ENCODE data around the gene SIGLEC12. TPM values are rescaled to one million over a fixed set of nuclear protein-coding genes. Genes with fewer than 3 reads are reported as not detected.

Gene SIGLEC12
- total and polyA plus RNA-seq, 9 donors, result 0.23 to 0.73 (median 0.25) TPM; not detected in 6

DNA sequence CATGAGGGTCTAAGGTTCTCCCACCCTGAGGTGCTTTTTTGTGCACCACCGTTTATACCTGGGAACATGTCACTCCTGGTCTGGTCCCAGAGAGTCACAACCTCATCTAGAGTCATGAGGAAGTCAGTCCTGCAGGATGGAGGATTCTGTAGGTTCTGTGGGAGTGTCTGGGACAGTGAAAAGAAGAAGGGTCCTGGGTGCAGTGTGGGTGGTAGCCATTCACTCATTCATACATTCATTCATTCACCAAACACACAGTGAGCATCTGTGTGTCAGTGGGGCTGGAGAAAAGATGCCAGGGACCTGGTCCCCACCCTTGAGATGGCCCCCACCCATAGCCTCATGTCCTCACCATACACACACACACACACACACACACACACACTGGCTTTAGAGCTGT lies 32.0 kb downstream of the SIGLEC12 start:
- Histone ChIP-seq H3K9me3 (no peaks in the 10 kb centered on the region), H3K36me3 (no peaks in the 10 kb centered on the region), H3K27ac (no peak overlapping the region), H3K27me3 (no peaks in the 10 kb centered on the region), H3K4me1 (ENCODE audit: insufficient read depth) (no peaks in the 10 kb centered on the region), H3K4me3 (no peak overlapping the region)
- intact Hi-C loops (cut with DNase I), result loop anchor here (5.0 to 10.0 kb wide), 3 partner anchors 185 to 315 kb away; no protein-coding TSS in a partner anchor
- 46 to 58% (median 53%) methylated on average over 1 of the region's 1 CpG for WGBS, 3 donors
- TF ChIP-seq, protein P1, sequence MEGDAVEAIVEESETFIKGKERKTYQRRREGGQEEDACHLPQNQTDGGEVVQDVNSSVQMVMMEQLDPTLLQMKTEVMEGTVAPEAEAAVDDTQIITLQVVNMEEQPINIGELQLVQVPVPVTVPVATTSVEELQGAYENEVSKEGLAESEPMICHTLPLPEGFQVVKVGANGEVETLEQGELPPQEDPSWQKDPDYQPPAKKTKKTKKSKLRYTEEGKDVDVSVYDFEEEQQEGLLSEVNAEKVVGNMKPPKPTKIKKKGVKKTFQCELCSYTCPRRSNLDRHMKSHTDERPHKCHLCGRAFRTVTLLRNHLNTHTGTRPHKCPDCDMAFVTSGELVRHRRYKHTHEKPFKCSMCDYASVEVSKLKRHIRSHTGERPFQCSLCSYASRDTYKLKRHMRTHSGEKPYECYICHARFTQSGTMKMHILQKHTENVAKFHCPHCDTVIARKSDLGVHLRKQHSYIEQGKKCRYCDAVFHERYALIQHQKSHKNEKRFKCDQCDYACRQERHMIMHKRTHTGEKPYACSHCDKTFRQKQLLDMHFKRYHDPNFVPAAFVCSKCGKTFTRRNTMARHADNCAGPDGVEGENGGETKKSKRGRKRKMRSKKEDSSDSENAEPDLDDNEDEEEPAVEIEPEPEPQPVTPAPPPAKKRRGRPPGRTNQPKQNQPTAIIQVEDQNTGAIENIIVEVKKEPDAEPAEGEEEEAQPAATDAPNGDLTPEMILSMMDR (IDR thresholded peaks at IDR 0.05), result no peak
- TF ChIP-seq EP300 (IDR thresholded peaks at IDR 0.05), result no peak
- TF ChIP-seq POLR2A (IDR thresholded peaks at IDR 0.05), result no peak
- DNase-seq, result no peak

DNA sequence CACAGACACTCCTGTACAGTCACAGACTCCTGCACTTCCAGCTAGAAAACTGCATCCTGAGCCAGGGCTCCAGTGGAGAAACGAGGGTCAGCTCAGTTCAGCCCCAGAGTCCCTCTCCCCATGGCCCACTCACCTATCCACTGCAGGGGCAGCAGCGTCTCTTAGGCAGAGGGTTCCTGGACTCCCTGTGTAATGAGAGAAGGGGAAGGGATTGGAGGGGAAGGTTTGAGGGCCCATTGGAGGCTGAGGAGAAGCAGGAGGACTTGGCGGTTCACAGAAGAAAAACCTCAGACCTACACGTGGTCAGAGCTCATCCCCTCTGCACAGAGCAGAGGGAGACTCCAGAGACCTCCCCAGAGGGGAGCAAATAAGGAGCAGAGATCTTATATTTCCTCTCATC lies 32.4 kb downstream of the SIGLEC12 start:
- TF ChIP-seq, protein P1 (IDR thresholded peaks at IDR 0.05), result no peak
- TF ChIP-seq EP300 (IDR thresholded peaks at IDR 0.05) (no peak), POLR2A (IDR thresholded peaks at IDR 0.05) (no peak)
- no peaks in the 10 kb centered on the region for H3K9me3 ChIP-seq
- intact Hi-C loops (cut with DNase I), result loop anchor here in 1 of 4 donors (10.0 kb wide), 1 partner anchor 186 kb away; no protein-coding TSS in a partner anchor
- no peaks in the 10 kb centered on the region for H3K27me3 ChIP-seq
- WGBS, 3 donors, result 39 to 46% (median 39%) methylated on average over 4 of the region's 4 CpGs
- no peak overlapping the region for H3K27ac ChIP-seq
- no peaks in the 10 kb centered on the region for H3K36me3 ChIP-seq
- no peaks in the 10 kb centered on the region for H3K4me1 ChIP-seq (ENCODE audit: insufficient read depth)
- no peak for DNase-seq
- no peak overlapping the region for H3K4me3 ChIP-seq

DNA sequence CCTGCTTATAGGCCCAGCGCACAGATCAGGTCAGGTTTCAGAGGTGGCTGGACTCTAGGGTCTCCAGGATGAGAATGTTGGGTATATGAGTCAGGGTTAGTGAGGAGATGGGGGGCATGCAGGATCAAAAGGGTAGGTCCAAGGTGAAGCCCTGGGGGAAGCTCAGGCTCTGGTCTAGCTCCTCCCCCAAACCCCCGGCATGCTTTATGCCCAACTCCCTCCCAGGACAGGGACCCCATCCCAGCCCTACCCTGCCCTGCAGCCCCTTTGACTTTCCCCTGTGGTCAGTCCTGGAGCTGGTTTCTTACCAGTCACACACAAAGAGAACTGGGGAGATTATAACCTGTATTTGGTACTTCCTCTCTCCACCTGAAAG lies 33.1 kb downstream of the SIGLEC12 start:
- Histone ChIP-seq H3K4me1 (ENCODE audit: insufficient read depth) (no peaks in the 10 kb centered on the region), H3K9me3 (no peaks in the 10 kb centered on the region), H3K4me3 (no peak overlapping the region), H3K36me3 (no peaks in the 10 kb centered on the region), H3K27me3 (no peaks in the 10 kb centered on the region), H3K27ac (no peak overlapping the region)
- no peak for DNase-seq
- TF ChIP-seq, protein P1 (IDR thresholded peaks at IDR 0.05), result no peak
- TF ChIP-seq POLR2A (IDR thresholded peaks at IDR 0.05) (no peak), EP300 (IDR thresholded peaks at IDR 0.05) (no peak)
- WGBS, 3 donors, result 64 to 76% (median 65%) methylated on average over 2 of the region's 2 CpGs
- intact Hi-C loops (cut with DNase I), result loop anchor here in 1 of 4 donors (10.0 kb wide), 1 partner anchor 186 kb away; no protein-coding TSS in a partner anchor

DNA sequence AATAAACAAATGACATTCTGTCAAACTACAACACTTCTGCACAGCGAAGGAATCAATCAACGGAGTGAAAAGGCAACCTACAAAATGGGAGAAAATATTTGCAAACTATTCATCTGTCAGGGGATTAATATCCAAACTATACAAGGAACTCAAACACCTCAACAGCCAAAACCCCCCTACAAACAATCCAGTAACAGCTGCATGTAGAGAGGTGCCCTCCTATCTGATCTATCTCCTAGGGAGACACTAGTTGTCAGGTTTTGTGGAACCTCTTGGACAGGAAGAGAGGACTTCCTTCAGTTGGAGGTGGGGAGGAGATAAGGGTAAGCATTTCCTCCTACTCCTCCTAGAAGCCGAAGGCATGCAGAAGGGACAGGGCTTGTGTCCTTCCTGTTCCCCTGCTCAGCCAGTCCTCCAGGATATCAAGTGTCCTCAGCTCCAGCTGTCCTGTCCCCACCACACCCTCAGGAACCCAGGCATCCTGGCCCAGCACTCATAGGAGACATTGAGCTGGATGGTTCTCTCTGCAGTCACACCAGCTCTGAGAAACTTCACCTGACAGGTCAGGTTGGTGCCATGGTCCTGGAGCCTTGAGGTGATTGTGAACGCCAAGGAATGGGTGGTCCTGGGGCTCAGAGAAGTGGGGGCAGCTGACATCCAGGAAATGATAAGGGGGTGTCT lies 33.6 kb downstream of the SIGLEC12 start:
- intact Hi-C loops (cut with DNase I), result loop anchor here in 1 of 4 donors (10.0 kb wide), 1 partner anchor 187 kb away; no protein-coding TSS in a partner anchor
- Histone ChIP-seq H3K9me3 (no peaks in the 10 kb centered on the region), H3K27ac (no peak overlapping the region), H3K36me3 (no peaks in the 10 kb centered on the region), H3K4me3 (no peak overlapping the region), H3K27me3 (no peaks in the 10 kb centered on the region), H3K4me1 (ENCODE audit: insufficient read depth) (no peaks in the 10 kb centered on the region)
- no peak for DNase-seq
- TF ChIP-seq, protein P1 (IDR thresholded peaks at IDR 0.05), result no peak
- no peak for TF ChIP-seq POLR2A (IDR thresholded peaks at IDR 0.05)
- TF ChIP-seq EP300 (IDR thresholded peaks at IDR 0.05), result no peak
- 64 to 73% (median 71%) methylated on average over 4 of the region's 4 CpGs for WGBS, 3 donors
